ENCODE data around the gene ESRRA. TPM values are rescaled to one million over a fixed set of nuclear protein-coding genes. Genes with fewer than 3 reads are reported as not detected.

The ESRRA gene
- polyA plus RNA-seq, 1 donor (not counting 4 experiments of a cell fraction or from before 2014, with no cell fraction given): 20.8 TPM

DNA sequence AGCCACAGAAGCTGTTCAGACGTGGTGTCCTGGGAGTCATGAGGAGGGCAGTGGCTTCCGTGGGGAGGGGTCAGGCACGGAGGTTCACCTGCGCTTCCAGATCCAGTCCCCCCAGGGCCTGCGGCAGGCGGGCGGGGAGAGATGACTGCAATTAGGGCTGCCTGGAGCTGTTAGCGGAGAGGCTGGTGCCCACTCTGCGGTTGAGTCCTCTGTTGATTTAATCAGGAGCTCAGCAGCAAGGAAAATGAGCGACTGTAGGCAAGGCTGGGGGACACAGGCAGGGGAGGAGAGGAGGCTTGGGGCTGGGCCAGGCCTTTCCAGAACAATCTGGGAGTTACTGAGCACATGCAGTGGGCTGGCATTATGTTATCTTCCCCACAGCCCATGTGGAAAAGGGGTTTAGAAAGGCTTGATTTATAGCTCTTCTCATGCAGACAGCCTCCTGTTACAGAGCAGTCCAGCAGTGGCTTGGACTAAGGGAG lies 40.9 kb upstream of the ESRRA start:
- Histone ChIP-seq H2AFZ (ENCODE audit: control insufficient read depth, low read length) (no peak overlapping the region), H4K20me1 (ENCODE audit: control insufficient read depth, extremely low read depth, insufficient read depth, low read length) (no peaks in the 10 kb centered on the region), H3K27ac (ENCODE audit: control insufficient read depth, insufficient read depth, low read length) (no peak overlapping the region), H3K4me2 (ENCODE audit: control insufficient read depth, extremely low read depth, insufficient read depth, low read depth, low read length) (no peak overlapping the region), H3K4me1 (ENCODE audit: control insufficient read depth, extremely low read depth, insufficient read depth, low read length) (peaks cover 45% of the 10 kb centered on the region), H3K27me3 (ENCODE audit: control insufficient read depth, extremely low read depth, insufficient read depth, low read length) (no peaks in the 10 kb centered on the region), H3K9me3 (ENCODE audit: control insufficient read depth, low read depth, low read length) (no peaks in the 10 kb centered on the region), H3K9ac (ENCODE audit: control insufficient read depth, extremely low read depth, insufficient read depth, low read length) (no peak overlapping the region), H3K4me3 (ENCODE audit: control insufficient read depth in 2 of 3, extremely low read depth in 1 of 3, insufficient read depth in 2 of 3, low read depth in 1 of 3, low read length in 3 of 3) (no peak overlapping the region), H3K79me2 (ENCODE audit: control insufficient read depth, insufficient read depth, low read length) (peaks cover 2% of the 10 kb centered on the region), H3K36me3 (ENCODE audit: control insufficient read depth in 2 of 2, extremely low read depth in 1 of 2, insufficient read depth in 2 of 2, low read length in 2 of 2) (peaks cover 41 to 70% of the 10 kb centered on the region in 2 experiments), H3K9me1 (ENCODE audit: control insufficient read depth, extremely low read depth, insufficient read depth, low read length) (peaks cover 2% of the 10 kb centered on the region)
- TF ChIP-seq EZH2 (IDR thresholded peaks at IDR 0.05; ENCODE audit: low read length): no peak
- TF ChIP-seq, protein P1, sequence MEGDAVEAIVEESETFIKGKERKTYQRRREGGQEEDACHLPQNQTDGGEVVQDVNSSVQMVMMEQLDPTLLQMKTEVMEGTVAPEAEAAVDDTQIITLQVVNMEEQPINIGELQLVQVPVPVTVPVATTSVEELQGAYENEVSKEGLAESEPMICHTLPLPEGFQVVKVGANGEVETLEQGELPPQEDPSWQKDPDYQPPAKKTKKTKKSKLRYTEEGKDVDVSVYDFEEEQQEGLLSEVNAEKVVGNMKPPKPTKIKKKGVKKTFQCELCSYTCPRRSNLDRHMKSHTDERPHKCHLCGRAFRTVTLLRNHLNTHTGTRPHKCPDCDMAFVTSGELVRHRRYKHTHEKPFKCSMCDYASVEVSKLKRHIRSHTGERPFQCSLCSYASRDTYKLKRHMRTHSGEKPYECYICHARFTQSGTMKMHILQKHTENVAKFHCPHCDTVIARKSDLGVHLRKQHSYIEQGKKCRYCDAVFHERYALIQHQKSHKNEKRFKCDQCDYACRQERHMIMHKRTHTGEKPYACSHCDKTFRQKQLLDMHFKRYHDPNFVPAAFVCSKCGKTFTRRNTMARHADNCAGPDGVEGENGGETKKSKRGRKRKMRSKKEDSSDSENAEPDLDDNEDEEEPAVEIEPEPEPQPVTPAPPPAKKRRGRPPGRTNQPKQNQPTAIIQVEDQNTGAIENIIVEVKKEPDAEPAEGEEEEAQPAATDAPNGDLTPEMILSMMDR (optimal IDR thresholded peaks at IDR 0.05 in 1 of 3, IDR thresholded peaks at IDR 0.05 in 1 of 3, conservative IDR thresholded peaks at IDR 0.05 in 1 of 3; ENCODE audit: extremely low read depth in 1 of 3, insufficient read depth in 2 of 3, low read length in 3 of 3): no peak
- no peak for FAIRE-seq
- dilution Hi-C loops (cut with MboI; ENCODE audit: extremely low pct_ligation_motif_present, low sequenced_read_pairs): no loop called here
- no peak for DNase-seq (ENCODE audit: low read depth, low spot score)

DNA sequence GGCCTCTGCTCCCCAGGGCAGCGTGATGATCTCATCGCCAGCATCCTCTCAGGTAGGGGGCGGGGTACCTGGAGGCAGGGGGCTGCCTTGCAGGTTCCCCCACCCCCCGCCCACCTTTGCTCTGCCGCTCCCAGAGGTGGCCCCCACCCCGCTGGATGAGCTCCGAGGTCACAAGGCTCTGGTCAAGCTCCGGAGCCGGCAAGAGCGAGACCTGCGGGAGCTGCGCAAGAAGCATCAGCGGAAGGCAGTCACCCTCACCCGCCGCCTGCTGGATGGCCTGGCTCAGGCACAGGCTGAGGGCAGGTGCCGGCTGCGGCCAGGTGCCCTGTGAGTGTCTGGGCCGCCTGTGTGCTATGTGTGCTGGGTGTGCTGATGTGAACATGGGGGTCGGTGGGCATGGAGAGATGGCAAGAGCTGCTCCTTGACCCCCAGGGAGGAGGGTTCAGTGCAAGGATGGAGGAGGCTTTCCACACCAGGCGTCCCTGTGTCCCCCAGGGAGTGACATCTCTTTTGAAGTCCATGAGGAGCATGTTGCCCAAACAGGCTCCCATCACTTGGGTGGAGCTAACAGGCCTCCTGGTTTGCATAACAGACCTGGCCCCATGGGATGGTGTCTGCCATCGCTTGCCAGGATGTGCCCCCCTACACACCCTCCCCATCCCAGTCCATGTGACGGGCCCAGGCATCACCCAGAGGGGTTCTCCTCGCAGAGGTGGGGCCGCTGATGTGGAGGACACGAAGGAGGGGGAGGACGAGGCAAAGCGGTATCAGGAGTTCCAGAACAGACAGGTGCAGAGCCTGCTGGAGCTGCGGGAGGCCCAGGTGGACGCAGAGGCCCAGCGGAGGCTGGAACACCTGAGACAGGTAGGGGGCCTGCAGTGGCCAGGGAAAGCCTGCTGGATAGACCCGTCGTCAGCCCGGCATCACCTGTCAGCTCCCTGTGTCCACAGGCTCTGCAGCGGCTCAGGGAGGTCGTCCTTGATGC lies 39.9 kb upstream of the ESRRA start:
- Histone ChIP-seq H4K20me1 (ENCODE audit: control insufficient read depth, extremely low read depth, insufficient read depth, low read length) (no peaks in the 10 kb centered on the region), H3K27me3 (ENCODE audit: control insufficient read depth, extremely low read depth, insufficient read depth, low read length) (no peaks in the 10 kb centered on the region), H3K79me2 (ENCODE audit: control insufficient read depth, insufficient read depth, low read length) (no peaks in the 10 kb centered on the region), H2AFZ (ENCODE audit: control insufficient read depth, low read length) (no peak overlapping the region), H3K4me2 (ENCODE audit: control insufficient read depth, extremely low read depth, insufficient read depth, low read depth, low read length) (no peak overlapping the region), H3K9ac (ENCODE audit: control insufficient read depth, extremely low read depth, insufficient read depth, low read length) (no peak overlapping the region), H3K27ac (ENCODE audit: control insufficient read depth, insufficient read depth, low read length) (no peak overlapping the region), H3K9me3 (ENCODE audit: control insufficient read depth, low read depth, low read length) (no peaks in the 10 kb centered on the region), H3K4me1 (ENCODE audit: control insufficient read depth, extremely low read depth, insufficient read depth, low read length) (peaks cover 53% of the 10 kb centered on the region), H3K4me3 (ENCODE audit: control insufficient read depth in 2 of 3, extremely low read depth in 1 of 3, insufficient read depth in 2 of 3, low read depth in 1 of 3, low read length in 3 of 3) (no peak overlapping the region), H3K36me3 (ENCODE audit: control insufficient read depth in 2 of 2, extremely low read depth in 1 of 2, insufficient read depth in 2 of 2, low read length in 2 of 2) (peaks cover 35 to 62% of the 10 kb centered on the region in 2 experiments), H3K9me1 (ENCODE audit: control insufficient read depth, extremely low read depth, insufficient read depth, low read length) (no peaks in the 10 kb centered on the region)
- TF ChIP-seq, protein P1 (optimal IDR thresholded peaks at IDR 0.05 in 1 of 3, IDR thresholded peaks at IDR 0.05 in 1 of 3, conservative IDR thresholded peaks at IDR 0.05 in 1 of 3; ENCODE audit: extremely low read depth in 1 of 3, insufficient read depth in 2 of 3, low read length in 3 of 3): no peak
- no peak for TF ChIP-seq EZH2 (IDR thresholded peaks at IDR 0.05; ENCODE audit: low read length)
- dilution Hi-C loops (cut with MboI; ENCODE audit: extremely low pct_ligation_motif_present, low sequenced_read_pairs): no loop called here
- DNase-seq (ENCODE audit: low read depth, low spot score): no peak
- no peak for FAIRE-seq
